Measurements from ENCODE around the gene PDE1C.
A peak's percentile ranks its signal among the peaks of the same experiment; 100 is the strongest.

Gene PDE1C

DNA sequence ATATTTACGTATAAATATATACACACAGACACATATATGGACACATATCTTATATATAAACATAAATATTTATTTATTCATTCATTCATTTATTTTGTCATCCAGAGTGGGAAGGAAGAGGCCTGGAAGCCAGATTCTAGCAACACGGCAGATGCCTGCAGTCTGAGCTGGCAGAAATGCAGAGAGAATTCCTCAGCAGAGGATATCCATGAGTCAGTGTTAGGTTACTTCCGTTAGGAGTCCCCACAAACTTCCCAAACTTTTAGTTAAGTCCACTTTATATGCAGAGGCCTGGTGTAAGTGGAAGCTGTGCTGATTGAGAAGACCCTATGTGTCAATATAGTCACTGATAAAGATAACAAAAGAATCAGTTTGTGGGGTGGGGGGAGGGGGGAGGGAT is 293.6 kb downstream of the PDE1C start:
- DNase-seq (ENCODE audit: low read depth in 2 of 2) = no peak

DNA sequence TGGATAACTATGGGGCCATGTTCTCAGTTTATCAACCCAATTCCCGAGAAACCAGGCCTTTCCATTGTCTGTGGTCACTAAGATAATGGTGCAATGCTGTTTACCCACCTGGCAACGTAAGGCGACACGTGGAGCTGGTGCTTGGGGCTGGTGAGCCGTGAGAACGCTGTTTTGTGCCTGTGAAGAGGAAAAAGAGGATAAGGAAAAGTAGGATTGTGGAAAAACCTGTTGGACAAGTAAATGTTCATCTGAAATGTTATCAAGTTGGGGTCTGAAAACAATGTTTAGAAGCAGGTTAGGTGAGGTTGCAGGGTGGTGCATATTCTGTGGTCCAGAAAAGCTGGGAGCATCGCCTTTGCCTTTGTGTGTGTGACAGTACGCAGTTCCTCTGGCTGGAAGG is 294.7 kb downstream of the PDE1C start:
- DNase-seq (ENCODE audit: low read depth in 2 of 2) = no peak

DNA sequence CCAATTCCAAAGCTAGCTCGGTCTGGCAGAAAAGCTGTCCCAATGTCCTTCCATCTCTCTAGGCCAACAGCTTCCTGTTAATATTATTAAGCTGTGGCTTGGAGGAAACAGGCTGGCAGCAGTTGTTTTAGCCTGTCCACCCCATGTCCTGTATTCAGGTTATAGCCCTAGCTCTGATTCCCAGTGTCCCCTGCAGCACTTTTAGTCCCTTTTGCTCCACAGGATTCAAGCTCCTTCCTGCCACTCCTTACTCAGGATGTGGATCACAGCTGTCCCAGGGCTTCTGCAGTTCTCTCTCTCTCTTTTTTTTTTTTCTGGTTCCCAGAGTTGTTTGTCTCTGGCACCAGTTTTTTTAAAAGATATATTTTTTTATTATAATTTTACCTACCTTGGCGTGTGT is 298.0 kb downstream of the PDE1C start:
- DNase-seq (ENCODE audit: low read depth in 2 of 2) = no peak

DNA sequence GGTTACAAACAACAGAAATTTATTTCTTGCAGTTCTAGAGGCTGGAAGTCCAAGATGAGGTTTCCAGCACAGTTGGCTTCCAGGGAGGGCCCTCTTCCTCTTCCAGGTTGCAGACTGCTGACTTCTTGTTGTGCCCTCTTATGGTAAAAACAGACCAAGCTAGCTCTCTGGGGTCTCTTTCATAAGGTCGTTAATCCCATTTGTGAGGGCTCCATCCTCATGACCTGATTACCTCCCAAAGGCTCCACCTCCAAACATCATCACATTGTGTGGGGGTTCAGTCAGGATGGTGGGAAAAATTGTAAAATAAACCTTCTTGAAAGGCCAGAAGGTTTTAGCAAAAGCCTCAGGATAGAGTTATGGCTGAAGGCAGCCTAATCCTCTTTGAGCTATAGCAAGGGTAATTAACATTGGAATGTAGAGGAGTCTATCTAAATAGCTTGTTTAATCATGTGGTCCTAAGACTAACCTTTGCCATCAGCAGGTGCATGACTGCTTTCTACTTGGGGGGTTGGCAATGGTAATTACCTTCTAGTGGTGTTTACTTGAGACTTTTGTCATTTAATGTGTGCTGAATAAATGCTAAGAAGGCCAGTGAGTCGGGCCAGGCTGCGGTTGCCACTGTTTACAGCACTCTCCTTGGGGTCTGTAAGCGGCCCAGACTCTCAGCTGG is 302.4 kb downstream of the PDE1C start:
- no peak for DNase-seq (ENCODE audit: low read depth in 2 of 2)

DNA sequence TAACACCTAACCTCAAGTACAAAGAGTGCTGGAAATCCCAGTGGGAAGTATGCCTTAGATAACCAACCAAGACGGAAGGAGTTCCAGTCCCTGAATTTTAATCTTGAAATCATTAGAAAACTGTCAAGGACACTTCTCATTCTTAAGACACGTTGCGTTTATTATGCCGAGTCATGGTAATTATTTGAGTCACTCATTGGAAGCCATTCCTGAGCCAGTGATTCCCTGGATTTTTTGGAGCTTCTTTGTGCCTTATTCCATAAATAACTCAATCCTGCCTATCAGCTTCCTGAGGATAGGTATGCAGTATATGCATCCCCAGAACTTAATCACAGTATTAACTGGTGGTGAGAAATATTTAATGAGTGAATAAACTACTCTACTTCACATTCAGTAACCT is 305.7 kb downstream of the PDE1C start:
- no peak for DNase-seq (ENCODE audit: low read depth in 2 of 2)

DNA sequence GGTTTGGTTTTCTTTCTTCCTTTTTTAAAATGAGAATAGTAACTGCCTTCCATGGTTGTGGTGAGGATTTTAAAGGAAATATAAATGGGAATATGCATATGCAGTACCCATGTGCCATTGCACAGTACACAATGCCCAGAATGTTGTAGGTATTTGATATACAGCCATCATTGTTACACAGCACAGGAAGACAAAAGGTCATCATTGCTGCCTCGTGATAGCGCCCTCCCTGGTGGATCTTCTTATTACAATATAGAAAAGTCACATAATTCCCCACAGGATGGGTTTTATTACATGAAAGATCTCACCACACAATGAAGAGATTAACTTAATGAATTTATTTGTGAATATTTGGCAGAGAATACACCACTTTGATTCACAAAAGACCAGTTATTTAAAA is 306.7 kb downstream of the PDE1C start:
- DNase-seq (ENCODE audit: low read depth in 2 of 2) = no peak

DNA sequence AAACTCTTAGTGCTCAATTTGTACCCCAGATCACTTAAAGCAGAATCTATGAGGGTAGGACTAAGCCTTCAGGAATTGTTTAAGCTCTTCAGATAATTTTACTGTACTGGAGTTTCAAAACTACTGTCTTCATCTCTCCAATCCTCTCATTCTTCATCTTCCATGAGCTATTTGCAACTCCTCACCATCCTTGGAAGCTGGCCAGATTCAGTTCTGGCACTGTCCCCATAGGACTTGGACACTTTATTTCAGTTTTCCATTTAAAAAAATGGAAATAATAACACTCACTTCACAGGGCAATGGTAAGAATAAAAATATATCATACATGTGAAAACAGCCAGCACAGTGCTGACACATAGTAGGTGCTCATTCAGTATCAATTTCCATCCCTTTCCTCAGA is 308.6 kb downstream of the PDE1C start:
- no peak for DNase-seq (ENCODE audit: low read depth in 2 of 2)

DNA sequence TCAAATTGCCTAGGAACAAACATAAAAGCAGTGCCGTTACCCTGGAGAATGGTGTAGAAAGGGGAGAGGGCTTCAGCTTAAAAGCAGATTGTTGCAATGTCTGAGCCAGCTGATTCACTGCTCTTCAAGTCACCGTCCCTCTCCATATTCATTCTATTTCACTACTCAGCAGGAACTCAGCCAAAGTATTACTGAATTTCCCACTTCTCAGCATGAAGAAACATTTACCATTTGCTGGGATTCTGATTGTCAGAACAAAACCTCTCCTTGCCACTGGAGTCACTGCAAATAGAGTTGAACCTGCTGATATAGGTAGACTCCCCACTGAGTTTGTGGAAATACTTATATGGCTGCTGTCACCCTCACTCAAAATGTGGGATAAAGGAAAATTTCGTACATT is 311.5 kb downstream of the PDE1C start:
- no peak for DNase-seq (ENCODE audit: low read depth in 2 of 2)

DNA sequence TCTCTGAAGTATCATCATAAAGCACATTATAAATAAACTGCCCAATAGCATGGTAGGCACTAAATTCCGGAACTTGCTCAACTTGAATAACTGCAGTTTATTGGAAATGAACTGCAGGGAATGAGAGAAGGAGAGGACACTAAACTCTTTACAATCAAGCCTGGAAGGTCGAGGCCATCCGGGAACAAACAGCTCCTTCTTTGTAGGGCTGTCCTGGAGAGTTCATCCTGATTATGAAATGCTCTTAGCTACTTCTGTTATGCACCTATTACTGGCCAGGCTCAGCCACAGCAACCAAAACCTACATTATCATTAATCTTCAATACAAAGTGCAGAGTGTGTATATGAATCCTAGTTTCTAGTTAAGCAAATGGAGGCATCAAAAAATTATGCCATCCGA is 318.5 kb downstream of the PDE1C start:
- DNase-seq (ENCODE audit: low read depth in 2 of 2) = no peak

DNA sequence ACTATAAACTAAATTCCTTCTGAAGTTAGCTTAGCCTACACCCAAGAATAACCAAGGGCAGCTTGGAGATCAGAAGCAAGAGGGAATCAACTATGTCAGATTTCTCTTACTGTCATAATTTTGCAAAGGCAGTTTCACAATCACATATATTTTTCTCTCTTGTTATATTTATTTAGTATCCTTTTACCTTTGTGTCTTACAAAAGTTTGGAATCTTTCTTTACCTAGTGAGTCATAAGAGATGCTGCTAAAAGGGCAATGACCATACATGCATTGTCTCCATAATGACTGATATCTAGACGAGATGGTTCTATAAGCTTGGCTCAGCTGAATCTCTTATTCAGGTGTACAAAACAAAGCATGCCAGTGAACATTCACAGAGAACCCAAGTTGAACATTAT is 322.1 kb downstream of the PDE1C start:
- DNase-seq (ENCODE audit: low read depth in 2 of 2) = no peak

DNA sequence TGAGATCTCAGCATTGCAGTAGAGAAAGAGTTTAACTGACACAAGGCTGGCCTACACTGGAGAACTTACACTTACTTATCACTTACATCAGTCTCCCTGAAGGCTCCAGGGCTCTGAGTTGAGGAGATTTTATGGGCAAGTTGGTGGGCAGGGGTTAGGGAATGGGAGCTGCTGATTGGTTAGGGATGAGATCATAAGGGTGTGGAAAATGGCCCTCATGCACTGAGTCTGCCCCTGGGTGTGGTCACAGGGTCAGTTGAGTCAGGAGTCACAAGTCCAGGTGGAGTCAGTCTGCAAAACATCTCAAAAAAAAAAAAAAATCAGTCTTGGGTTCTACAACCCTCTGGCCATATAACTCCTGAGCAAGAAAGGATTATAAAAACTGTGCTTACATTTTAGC is 322.7 kb downstream of the PDE1C start:
- DNase-seq (ENCODE audit: low read depth in 2 of 2) = no peak

DNA sequence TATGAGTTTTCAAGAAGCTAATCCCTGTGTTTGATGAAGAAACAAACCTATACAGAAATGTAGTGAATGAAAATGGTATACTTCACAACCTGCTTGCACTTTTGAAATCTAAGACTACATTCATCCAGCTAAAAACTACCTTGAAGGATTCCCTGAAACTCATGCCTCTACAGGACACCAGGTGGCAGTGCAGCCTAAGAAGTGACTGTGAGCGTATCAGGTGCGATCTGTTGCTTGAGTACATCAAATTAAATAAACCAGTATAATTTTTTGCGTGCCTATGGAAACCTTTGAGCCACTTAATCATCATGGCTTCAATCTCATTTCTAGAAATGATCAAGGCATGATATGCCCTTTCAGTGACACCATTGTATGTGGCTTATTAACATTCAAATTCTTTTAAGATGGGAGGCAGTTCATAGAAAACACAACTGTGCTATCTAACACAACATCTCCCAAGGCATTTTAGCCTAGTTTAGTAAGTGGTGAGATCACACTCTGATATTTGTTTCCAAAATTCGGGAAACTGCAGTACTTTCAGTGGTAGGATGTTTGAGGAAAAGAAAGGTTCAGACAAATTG is 325.8 kb downstream of the PDE1C start:
- peak in 1 of 2 donors; percentile 4 for DNase-seq (ENCODE audit: low read depth in 2 of 2)

DNA sequence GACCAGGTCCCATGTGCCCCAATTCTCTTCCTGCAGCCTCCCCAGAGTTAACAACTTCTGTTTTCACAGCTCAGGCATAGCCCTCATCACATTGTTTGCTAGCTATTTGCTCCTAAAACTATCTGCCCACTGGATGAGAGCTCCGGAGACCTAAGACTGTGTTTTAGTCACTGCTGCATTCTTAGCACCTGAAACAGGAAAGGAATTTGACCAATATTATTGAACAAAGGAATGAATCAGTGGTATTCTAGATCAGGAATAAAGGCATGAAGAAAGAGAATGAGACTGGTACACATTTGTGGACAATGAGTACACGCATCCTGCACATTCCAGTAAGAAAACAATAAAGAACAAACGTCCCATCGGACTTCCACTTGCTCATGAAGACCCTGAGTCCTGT is 328.4 kb downstream of the PDE1C start:
- DNase-seq (ENCODE audit: low read depth in 2 of 2) = no peak

DNA sequence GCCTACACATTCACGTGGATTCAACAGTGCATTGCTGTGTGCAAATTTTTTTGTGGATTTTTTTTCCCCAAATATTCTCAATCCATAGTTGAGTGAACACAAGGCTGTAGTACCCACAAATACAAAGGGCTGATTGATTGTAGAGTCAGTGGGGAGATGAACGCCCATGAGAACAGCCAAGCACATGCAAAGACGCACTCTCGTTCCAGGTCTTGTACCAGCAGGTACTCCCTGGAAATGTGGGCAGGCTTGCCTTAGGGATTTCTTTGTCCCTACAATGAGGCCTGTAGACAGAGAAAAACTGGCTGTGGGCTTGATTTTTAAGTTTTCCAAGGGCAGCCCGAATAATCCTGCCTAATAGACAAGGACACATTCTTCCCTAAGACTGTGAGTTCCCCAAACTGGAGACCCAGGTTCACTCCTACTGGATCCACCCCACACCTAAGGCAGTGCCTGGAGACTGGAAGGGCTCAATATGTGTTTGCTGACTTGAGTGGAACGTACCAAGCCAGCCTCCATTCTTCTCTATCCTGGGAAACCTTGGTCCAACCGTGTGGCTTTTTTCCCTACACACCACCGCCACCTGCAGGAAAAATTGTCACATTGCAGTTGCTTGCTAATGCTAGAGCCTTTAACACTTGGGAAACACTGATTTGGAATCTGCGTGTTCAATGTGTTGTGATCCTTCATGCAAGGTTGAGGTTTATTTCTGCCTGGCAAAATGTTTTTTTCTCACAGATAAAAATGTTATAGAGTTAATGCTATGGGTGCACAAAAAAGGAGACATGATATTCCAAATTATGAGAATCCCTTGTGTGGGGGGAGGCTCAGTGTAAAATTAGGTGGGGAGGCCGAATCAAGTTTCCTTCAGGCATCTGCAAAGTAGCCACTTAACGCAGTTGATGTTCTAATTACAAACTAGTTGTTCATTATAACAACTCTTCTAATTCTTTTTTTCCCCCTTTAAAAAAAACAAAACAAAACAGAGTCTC is 333.9 kb downstream of the PDE1C start:
- no peak for DNase-seq (ENCODE audit: low read depth in 2 of 2)

DNA sequence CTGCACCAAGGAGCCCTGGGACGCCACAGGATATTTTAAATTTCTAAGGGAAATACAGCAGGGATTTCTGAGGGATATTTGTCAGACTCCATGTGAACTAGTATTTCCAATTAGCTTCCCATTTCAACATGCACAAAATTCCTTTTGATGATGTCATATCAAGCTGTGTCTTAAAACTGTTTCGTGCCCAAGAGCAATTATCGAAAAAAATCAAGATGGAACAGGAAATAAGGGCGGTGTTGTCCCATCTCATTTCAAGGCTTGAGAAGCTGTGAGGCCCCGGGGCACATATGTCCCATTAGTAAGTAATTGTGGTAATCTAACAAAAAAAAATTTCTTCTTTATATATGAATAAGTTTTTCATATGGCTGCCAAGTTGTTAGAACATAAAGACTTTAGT is 335.8 kb downstream of the PDE1C start:
- no peak for DNase-seq (ENCODE audit: low read depth in 2 of 2)

DNA sequence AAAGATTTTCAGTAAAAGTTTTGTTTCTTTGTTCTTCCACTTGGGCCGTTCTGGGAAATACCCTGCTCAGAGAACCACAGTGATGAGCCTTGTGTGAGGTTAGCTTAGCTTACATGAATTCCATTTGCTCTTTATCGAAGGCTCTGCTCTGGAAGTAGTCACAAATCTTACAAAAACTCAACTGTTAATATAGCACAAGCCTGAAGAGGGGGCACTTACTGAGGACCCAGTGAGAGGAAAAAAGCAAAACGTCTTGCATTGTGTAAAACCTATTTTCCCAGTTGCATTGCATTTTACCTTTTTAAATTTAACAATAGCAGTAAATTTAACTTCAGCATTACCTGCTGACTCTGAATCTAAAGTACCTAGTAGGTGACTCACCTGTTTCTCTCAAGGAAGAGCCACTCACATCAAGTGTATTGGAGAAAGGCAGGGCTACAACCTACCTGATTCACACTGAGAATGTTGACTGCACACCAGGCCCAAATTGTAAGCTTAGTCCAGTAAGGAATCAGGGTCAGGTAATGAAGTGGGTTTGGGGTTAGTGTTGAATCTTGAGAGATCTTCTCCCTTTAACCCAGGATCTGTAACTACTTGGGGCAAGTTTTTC is 340.9 kb downstream of the PDE1C start:
- DNase-seq (ENCODE audit: low read depth in 2 of 2) = no peak

DNA sequence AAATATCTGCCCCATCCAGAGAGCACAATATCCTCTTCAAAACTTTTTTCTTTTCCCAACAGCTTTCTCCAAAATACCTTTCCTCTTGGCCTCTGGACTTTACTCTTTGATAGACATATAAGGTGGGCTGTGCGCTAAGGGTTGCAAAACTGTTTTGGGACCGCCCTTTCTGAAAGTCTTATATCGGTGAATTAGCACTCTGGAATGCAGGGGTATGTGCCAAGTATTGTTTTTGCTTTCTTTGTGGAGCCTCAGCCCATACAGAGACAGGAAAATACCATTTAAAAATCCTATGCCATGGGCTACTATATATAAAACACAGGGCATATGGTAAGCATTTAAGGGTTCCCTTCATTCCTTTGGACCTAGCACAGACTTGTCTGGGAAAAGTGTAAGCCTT is 345.5 kb downstream of the PDE1C start:
- DNase-seq (ENCODE audit: low read depth in 2 of 2) = no peak

DNA sequence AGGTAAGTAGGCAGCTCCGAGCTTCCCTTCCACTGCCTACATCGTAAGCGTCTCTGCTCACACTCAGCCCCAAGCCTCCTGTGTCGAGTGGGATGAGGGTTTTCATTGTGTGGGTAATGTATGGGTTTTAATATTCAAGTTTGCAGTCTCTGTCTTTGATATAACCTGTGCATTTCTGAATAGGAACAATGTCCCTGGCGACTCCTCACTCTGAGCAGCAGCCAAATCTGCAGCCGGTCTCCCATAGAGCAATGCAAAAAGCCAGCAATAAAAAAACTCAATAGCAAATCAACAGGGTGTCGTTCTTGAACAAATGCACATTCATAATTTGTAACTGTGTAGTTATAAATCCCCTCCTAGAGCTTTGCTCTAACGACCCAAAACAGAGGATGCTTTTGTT is 349.8 kb downstream of the PDE1C start:
- DNase-seq (ENCODE audit: low read depth in 2 of 2) = no peak

DNA sequence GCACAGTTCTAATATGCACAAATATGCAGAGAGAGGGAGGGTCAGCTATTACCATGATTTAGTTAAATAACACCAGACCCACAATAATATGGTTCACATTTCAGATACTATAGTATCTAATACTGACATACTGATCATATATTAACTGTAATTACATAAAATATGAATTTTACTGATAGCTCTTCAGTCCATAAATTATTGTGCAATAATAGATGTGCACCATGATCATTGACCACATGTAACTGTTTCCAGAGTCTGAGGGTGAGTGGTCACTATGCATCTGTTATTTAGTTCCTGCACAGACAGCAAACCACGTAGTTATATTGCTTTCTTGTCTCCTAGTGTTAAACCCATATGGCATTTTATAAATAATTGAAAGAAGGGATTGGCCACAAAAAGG is 353.9 kb downstream of the PDE1C start:
- no peak for DNase-seq (ENCODE audit: low read depth in 2 of 2)

DNA sequence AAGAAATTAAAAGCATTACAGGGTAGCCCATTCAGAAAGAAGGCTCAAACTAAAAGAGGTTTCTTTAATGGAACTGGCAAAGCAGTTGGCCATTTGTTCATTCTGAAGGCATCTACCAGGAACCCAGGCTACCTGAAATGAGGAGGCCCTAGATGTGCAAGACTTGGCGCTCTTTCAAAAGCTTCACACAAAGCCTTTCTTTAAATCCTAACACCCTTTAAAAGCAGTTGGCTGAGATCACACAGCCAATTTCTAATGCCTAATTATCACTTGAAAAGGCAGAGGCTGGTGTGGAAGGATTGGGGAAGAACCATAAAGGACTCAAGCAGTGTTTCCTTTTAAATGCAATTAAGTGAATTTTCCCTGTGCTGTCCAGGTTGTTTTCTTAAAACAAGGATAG is 360.0 kb downstream of the PDE1C start:
- DNase-seq (ENCODE audit: low read depth in 2 of 2) = no peak

DNA sequence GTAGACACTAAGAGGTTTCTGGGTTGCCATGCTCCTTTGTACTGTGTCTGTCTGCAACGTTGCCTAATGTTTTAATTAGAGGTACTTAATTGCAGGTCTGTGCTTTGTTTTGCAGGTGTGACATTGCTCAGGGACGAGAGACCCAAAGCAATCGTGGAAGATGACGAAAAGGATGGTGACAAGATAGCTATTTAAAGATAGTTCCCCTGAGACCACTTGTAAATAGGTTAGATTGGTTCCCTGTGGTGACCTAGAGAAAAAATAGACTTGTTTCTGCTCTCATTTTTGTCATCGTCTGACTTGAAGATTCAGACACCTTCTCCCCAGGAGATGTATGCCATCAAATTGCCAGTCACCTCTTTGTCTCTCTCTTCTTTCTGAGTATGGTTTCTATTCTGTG is 363.1 kb downstream of the PDE1C start:
- DNase-seq (ENCODE audit: low read depth in 2 of 2) = no peak

DNA sequence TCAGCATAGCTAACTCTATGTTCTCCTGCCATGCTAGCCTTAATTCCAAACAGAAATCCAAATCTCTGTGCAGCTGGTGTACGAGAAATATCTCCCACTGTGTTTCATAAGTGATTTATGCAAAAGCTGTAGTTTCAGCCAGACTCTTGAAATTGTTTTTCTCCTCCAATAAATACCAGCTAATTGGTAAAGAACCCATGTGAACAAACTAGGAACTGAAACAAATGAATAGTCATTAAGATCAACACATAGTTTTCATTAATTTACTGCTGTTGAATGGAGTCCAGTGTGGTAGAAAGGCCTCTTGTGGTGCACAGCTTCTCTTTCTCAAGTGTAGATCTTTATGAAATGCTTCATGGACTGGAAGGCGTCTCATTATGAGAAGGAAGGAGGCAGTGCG is 364.8 kb downstream of the PDE1C start:
- DNase-seq (ENCODE audit: low read depth in 2 of 2) = no peak

DNA sequence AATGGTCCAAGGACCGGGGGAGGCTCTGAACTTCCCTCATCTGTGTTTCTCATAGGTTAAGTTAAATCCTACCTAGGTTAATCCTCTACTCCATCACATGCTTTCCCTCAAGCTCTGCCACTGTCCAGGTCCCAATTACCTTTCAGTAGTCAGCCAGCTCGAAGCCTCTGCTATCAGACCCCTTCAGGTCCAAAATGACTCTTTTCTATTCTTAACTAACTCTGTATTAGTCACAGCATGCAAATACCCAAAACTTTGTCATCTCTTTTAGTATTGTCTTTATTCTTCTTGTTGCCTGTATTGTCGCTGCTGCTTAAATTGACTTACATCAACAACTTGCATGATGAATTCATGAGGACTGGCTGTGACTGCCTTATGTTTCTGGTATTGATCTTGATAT is 367.9 kb downstream of the PDE1C start:
- DNase-seq (ENCODE audit: low read depth in 2 of 2) = no peak
